ENCODE measurements around the gene WNT7A. TPM values are rescaled to one million over a fixed set of nuclear protein-coding genes. Genes with fewer than 3 reads are reported as not detected.
"Not testable (repeated sequence)": the region's sequence is repeated elsewhere in the genome, so short reads cannot be mapped to it uniquely, and the experiment has no call there.

Gene WNT7A
- total RNA-seq, 2 donors from 2014 or later = 0.11 TPM; not detected in 1

GRCh38 chr3:13857702-13858380 is 22.0 kb downstream of the WNT7A start:
- 57% methylated on average over 6 of the region's 6 CpGs for WGBS
- intact Hi-C loops (cut with DNase I) = no loop called here
- Histone ChIP-seq H3K27me3 (replicated peaks; ENCODE audit: insufficient read depth) (peaks cover 3% of the 10 kb centered on the region), H3K27ac (no peak overlapping the region), H3K36me3 (no peaks in the 10 kb centered on the region), H3K4me1 (replicated peaks) (no peaks in the 10 kb centered on the region), H3K4me3 (no peak overlapping the region), H3K9me3 (no peaks in the 10 kb centered on the region)
- no peak for TF ChIP-seq POLR2A (IDR thresholded peaks at IDR 0.05)
- TF ChIP-seq, protein P1, sequence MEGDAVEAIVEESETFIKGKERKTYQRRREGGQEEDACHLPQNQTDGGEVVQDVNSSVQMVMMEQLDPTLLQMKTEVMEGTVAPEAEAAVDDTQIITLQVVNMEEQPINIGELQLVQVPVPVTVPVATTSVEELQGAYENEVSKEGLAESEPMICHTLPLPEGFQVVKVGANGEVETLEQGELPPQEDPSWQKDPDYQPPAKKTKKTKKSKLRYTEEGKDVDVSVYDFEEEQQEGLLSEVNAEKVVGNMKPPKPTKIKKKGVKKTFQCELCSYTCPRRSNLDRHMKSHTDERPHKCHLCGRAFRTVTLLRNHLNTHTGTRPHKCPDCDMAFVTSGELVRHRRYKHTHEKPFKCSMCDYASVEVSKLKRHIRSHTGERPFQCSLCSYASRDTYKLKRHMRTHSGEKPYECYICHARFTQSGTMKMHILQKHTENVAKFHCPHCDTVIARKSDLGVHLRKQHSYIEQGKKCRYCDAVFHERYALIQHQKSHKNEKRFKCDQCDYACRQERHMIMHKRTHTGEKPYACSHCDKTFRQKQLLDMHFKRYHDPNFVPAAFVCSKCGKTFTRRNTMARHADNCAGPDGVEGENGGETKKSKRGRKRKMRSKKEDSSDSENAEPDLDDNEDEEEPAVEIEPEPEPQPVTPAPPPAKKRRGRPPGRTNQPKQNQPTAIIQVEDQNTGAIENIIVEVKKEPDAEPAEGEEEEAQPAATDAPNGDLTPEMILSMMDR (IDR thresholded peaks at IDR 0.05) = no peak
- TF ChIP-seq POLR2AphosphoS5 (IDR thresholded peaks at IDR 0.05) = no peak
- no peak for DNase-seq (ENCODE audit: low spot score)

DNA sequence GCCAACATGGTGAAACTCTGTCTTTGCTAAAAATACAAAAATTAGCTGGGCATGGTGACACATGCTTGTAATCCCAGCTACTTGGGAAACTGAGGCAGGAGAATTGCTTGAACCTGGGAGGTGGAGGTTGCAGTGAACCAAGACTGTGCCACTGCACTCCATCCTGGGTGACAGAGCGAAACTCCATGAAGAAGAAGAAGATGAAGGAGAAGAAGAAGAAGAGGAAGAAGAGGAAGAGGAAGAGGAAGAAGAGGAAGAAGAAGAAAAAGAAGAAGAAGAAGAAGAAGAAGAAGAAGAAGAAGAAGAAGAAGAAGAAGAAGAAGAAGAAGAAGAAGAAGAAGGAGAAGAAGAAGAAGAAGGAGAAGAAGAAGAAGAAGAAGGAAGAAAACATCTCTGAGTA is 23.2 kb downstream of the WNT7A start:
- DNase-seq (ENCODE audit: low spot score); H3K36me3 ChIP-seq; H3K4me3 ChIP-seq; H3K4me1 ChIP-seq (replicated peaks); H3K27me3 ChIP-seq (replicated peaks; ENCODE audit: insufficient read depth); intact Hi-C loops (cut with DNase I); H3K27ac ChIP-seq; H3K9me3 ChIP-seq: not testable (repeated sequence)
- 97% methylated on average over 1 of the region's 1 CpG for WGBS

GRCh38 chr3:13856006-13856405 is 23.9 kb downstream of the WNT7A start:
- no peak overlapping the region for H3K4me3 ChIP-seq
- no peaks in the 10 kb centered on the region for H3K36me3 ChIP-seq
- DNase-seq (ENCODE audit: low spot score) = no peak
- intact Hi-C loops (cut with DNase I) = no loop called here
- no peaks in the 10 kb centered on the region for H3K9me3 ChIP-seq
- no peaks in the 10 kb centered on the region for H3K27me3 ChIP-seq (replicated peaks; ENCODE audit: insufficient read depth)
- no peaks in the 10 kb centered on the region for H3K4me1 ChIP-seq (replicated peaks)
- 75% methylated on average over 7 of the region's 7 CpGs for WGBS
- no peak overlapping the region for H3K27ac ChIP-seq
- TF ChIP-seq POLR2AphosphoS5 (IDR thresholded peaks at IDR 0.05) = no peak
- TF ChIP-seq, protein P1 (IDR thresholded peaks at IDR 0.05) = no peak
- TF ChIP-seq POLR2A (IDR thresholded peaks at IDR 0.05) = no peak

GRCh38 chr3:13854492-13854891 is 25.4 kb downstream of the WNT7A start:
- Histone ChIP-seq H3K9me3 (no peaks in the 10 kb centered on the region), H3K4me1 (replicated peaks) (no peaks in the 10 kb centered on the region), H3K27me3 (replicated peaks; ENCODE audit: insufficient read depth) (no peaks in the 10 kb centered on the region), H3K4me3 (no peak overlapping the region), H3K36me3 (no peaks in the 10 kb centered on the region), H3K27ac (no peak overlapping the region)
- intact Hi-C loops (cut with DNase I) = no loop called here
- TF ChIP-seq, protein P1 (IDR thresholded peaks at IDR 0.05) = no peak
- no peak for TF ChIP-seq POLR2AphosphoS5 (IDR thresholded peaks at IDR 0.05)
- no peak for TF ChIP-seq POLR2A (IDR thresholded peaks at IDR 0.05)
- 93% methylated on average over 25 of the region's 25 CpGs for WGBS
- DNase-seq (ENCODE audit: low spot score) = no peak

DNA sequence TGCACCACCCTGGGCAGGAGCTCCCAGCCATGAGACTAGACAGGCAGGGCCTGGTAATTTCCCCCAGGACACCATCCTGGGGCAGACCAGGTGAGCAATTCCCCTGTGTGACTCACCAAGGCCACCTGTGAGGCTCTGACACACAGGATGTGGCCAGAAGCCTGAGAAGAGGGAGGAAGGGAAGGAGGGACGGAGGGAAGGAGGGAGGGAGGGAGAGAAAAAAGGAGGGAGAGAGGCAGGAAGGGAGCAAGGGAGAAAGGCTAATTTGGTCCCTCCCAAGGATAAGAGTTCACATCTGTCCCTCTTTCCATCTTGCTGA is 25.9 kb downstream of the WNT7A start:
- no peaks in the 10 kb centered on the region for H3K27me3 ChIP-seq (replicated peaks; ENCODE audit: insufficient read depth)
- no peak overlapping the region for H3K4me3 ChIP-seq
- no peak overlapping the region for H3K27ac ChIP-seq
- H3K4me1 ChIP-seq (replicated peaks) = no peaks in the 10 kb centered on the region
- H3K36me3 ChIP-seq = no peaks in the 10 kb centered on the region
- no peak for DNase-seq (ENCODE audit: low spot score)
- TF ChIP-seq, protein P1 (IDR thresholded peaks at IDR 0.05) = no peak
- TF ChIP-seq POLR2A (IDR thresholded peaks at IDR 0.05) (no peak), POLR2AphosphoS5 (IDR thresholded peaks at IDR 0.05) (peak; percentile 8)
- no peaks in the 10 kb centered on the region for H3K9me3 ChIP-seq
- WGBS = 24% methylated on average over 1 of the region's 1 CpG
- intact Hi-C loops (cut with DNase I) = no loop called here

Data from prostate gland (tissue), 2 donors.